K562 (cell line): ENCODE measurements around the gene VEGFA. TPM values are rescaled to one million over a fixed set of nuclear protein-coding genes. Genes with fewer than 3 reads are reported as not detected.
A peak's percentile ranks its signal among the peaks of the same experiment; 100 is the strongest.

ENCODE experiments used
- BCOR ChIP-seq: fragments of 450-650 bp; IDR thresholded peaks from 2 replicates; pipeline ENCODE4 v1.6.1; 2016
- C11orf30 ChIP-seq: fragments of 450-650 bp; IDR thresholded peaks from 2 replicates; pipeline ENCODE4 v1.6.1; 2016; ENCODE audit warnings: low read depth, mild to moderate bottlenecking
- CREM ChIP-seq: IDR thresholded peaks from 2 replicates; pipeline ENCODE4 v1.6.1; 2014; ENCODE audit warnings: antibody characterized with exemption, low read depth
- CTBP1 ChIP-seq: fragments of 450-650 bp; IDR thresholded peaks from 2 replicates; pipeline ENCODE4 v1.6.1; 2016; ENCODE audit warnings: borderline replicate concordance
- ILF3 ChIP-seq: fragments of 450-650 bp; IDR thresholded peaks from 2 replicates; pipeline ENCODE4 v1.6.1; 2018; ENCODE audit warnings: antibody characterized with exemption, mild to moderate bottlenecking, moderate library complexity, borderline replicate concordance
- KLF16 ChIP-seq: IDR thresholded peaks from 2 replicates; pipeline ENCODE4 v1.6.1; 2016; ENCODE audit warnings: antibody characterized with exemption
- MXI1 ChIP-seq: IDR thresholded peaks from 2 replicates; pipeline ENCODE4 v1.6.1; 2011; ENCODE audit warnings: low read depth, mild to moderate bottlenecking, improper control_type of control experiment, low read length
- MYC ChIP-seq, 2 experiments: fragments of 250-450 bp in 1 of 2; sonication (Bioruptor Pico) in 1 of 2; IDR thresholded peaks; 2 replicates each; pipeline versions ENCODE4 v1.5.1 to v1.6.1; 2012 to 2021; ENCODE audit warnings: low read depth in 2 of 2, borderline replicate concordance in 1 of 2, improper control_type of control experiment in 1 of 2, low read length in 1 of 2, mild to moderate bottlenecking in 1 of 2, moderate library complexity in 1 of 2
- NFE2 ChIP-seq: IDR thresholded peaks from 2 replicates; pipeline ENCODE4 v1.6.1; 2014; ENCODE audit warnings: antibody characterized with exemption, low read depth
- PATZ1 ChIP-seq: fragments of 250-450 bp; sonication (Bioruptor Pico); IDR thresholded peaks from 2 replicates; pipeline ENCODE4 v1.5.0; 2020; ENCODE audit warnings: mild to moderate bottlenecking, borderline replicate concordance
- PHTF2 ChIP-seq: fragments of 250-450 bp; sonication (Bioruptor Pico); IDR thresholded peaks from 2 replicates; pipeline ENCODE4 v1.5.0; 2021; ENCODE audit warnings: mild to moderate bottlenecking
- SFPQ ChIP-seq: fragments of 200-400 bp; formaldehyde crosslinking; IDR thresholded peaks from 2 replicates; pipeline ENCODE4 v1.6.1; 2017; ENCODE audit warnings: mild to moderate bottlenecking, low read depth, low read length, moderate library complexity
- TCF3 ChIP-seq: sonication (generic); formaldehyde crosslinking; IDR thresholded peaks from 2 replicates; pipeline ENCODE4 v1.4.0; 2020; ENCODE audit warnings: mild to moderate bottlenecking, missing genetic modification reagents
- ZBTB26 ChIP-seq: fragments of 450-650 bp; formaldehyde crosslinking; IDR thresholded peaks from 2 replicates; pipeline ENCODE4 v1.4.0; 2022; ENCODE audit warnings: missing genetic modification characterization
- ZNF175 ChIP-seq: fragments of 200-800 bp; sonication (Bioruptor generic); IDR thresholded peaks from 2 replicates; pipeline ENCODE4 v1.6.1; 2016; ENCODE audit warnings: low read depth, mild to moderate bottlenecking, missing genetic modification characterization, missing compliant biosample characterization
- ZNF277 ChIP-seq: fragments of 250-450 bp; sonication (Bioruptor Pico); IDR thresholded peaks from 2 replicates; pipeline ENCODE4 v1.8.0; 2022; ENCODE audit warnings: inconsistent platforms, mild to moderate bottlenecking, moderate library complexity, borderline replicate concordance
- ZNF354B ChIP-seq: fragments of 250-450 bp; sonication (Bioruptor Pico); IDR thresholded peaks from 2 replicates; pipeline ENCODE4 v1.4.0; 2020
- ZNF436 ChIP-seq: fragments of 250-450, 450-650 bp; sonication (Bioruptor Pico); formaldehyde crosslinking; IDR thresholded peaks from 2 replicates; pipeline ENCODE4 v1.7.0; 2020; ENCODE audit warnings: mild to moderate bottlenecking
- ZNF586 ChIP-seq: fragments of 450-650 bp; formaldehyde crosslinking; conservative IDR thresholded peaks from 2 replicates; pipeline ENCODE4 v1.4.0; 2020; ENCODE audit warnings: mild to moderate bottlenecking, moderate library complexity
- ZNF740 ChIP-seq, 3 experiments: fragments of 200-800 bp in 1 of 3; sonication (Bioruptor generic) in 1 of 3; sonication (generic) in 1 of 3; formaldehyde crosslinking in 1 of 3; IDR thresholded peaks; 2 replicates each; pipeline versions ENCODE4 v1.6.1 to v1.8.0; 2016 to 2022; ENCODE audit warnings: mild to moderate bottlenecking in 2 of 3, missing compliant biosample characterization in 2 of 3, missing genetic modification characterization in 2 of 3, missing genetic modification reagents in 1 of 3
- polyA plus RNA-seq, 8 experiments: library from polyadenylated mRNA; depleted of rRNA in 4 of 8; stranded (reverse) in 5 of 8; unstranded in 3 of 8; fragments of >200 nt; fragmentation: Nextera tagmentation in 2 of 8; fragmentation: Illumina TruSeq in 1 of 8; extraction: Ambion mirVana in 2 of 8; extraction: Trizol in 1 of 8; gene quantifications; 2 replicates each; pipeline versions ENCODE4 v1.2.1 to v1.2.3, GENCODE V29; 2011 to 2014; ENCODE audit warnings: inconsistent platforms in 1 of 8, missing spikeins in 1 of 8
- total RNA-seq, 7 experiments: library from RNA; depleted of rRNA in 6 of 7; stranded (reverse); fragments of >200 nt in 6 of 7; fragmentation: Illumina TruSeq in 2 of 7; extraction: Trizol in 2 of 7; gene quantifications; 2 replicates each; pipeline versions ENCODE4 v1.2.1 to v1.2.3, GENCODE V29; 2011 to 2021; ENCODE audit warnings: low replicate concordance in 1 of 7

The VEGFA gene
- total and polyA plus RNA-seq, 9 of the 15 experiments (the other 6 are each of a cell fraction or from before 2014, with no cell fraction given): 14.0 to 271 (median 124) TPM

- TF ChIP-seq ZBTB26 (CRISPR knock-in tag) (no peak), ILF3 (no peak), TCF3 (CRISPR knock-in tag) (no peak), MYC (IDR thresholded peaks at IDR 0.05; ENCODE audit: low read depth, low read length) (no peak), MYC (CRISPR knock-in tag; IDR thresholded peaks at IDR 0.05; ENCODE audit: borderline replicate concordance, low read depth) (no peak), ZNF175 (CRISPR knock-in tag) (0 out of 2 replicates have a peak, but pooled peaks have one; percentile 28), ZNF586 (no peak), MXI1 (no peak), PATZ1 (CRISPR knock-in tag) (no peak), CREM (no peak), C11orf30 (peak; percentile 88), KLF16 (no peak), NFE2 (0 out of 2 replicates have a peak, but pooled peaks have one; percentile 3), PHTF2 (CRISPR knock-in tag) (no peak), CTBP1 (peak; percentile 30; the same call in 1 of the 2 replicates), ZNF354B (CRISPR knock-in tag) (no peak), ZNF436 (CRISPR knock-in tag) (no peak), BCOR (no peak), ZNF740 (CRISPR knock-in tag; IDR thresholded peaks at IDR 0.05) (no peak), ZNF740 (tag; IDR thresholded peaks at IDR 0.05) (no peak), ZNF277 (CRISPR knock-in tag) (no peak), SFPQ (no peak)
These were observed 29.7 kb downstream of the VEGFA start (continued) for GRCh38 chr6:43799551-43800297.
